Pancreas (tissue), 10 donors: ENCODE results near the gene CMYA5. TPM values are rescaled to one million over a fixed set of nuclear protein-coding genes. Genes with fewer than 3 reads are reported as not detected.

ENCODE experiments used
- ATAC-seq, 4 donors: fragments of 200-7000 bp; cut with Tn5 transposase; one replicate each; pipeline versions ENCODE4 v1.8.0 to v1.9.1; 2020; ENCODE audit warnings: mild to moderate bottlenecking in 4 of 4, moderate library complexity in 4 of 4
- DNase-seq, 6 donors: peaks; one replicate each; pipeline ENCODE4 v3.0.0-alpha.2; 2020
- FAIRE-seq: peaks from 2 replicates; lab custom pipeline; 2012; peaks lifted over from hg19 to GRCh38; lab: Jason Lieb, UNC
- H3K27ac ChIP-seq, 4 donors: fragments of 200-600 bp; sonication (generic); 1 replicate in 3 of 4; 2 replicates in 1 of 4; pipeline versions ENCODE4 v1.5.0 to v1.8.0; 2020
- H3K27me3 ChIP-seq, 4 donors: fragments of 200-600 bp; one replicate each; pipeline ENCODE4 v1.8.0; 2021
- H3K36me3 ChIP-seq, 3 donors: fragments of 200-600 bp; sonication (generic) in 1 of 3; one replicate each; pipeline versions ENCODE4 v1.5.0 to v1.8.0; 2020 to 2021
- H3K4me1 ChIP-seq, 3 donors: fragments of 200-600 bp; one replicate each; pipeline ENCODE4 v1.8.0; 2021
- H3K4me3 ChIP-seq, 4 donors: fragments of 200-600 bp; sonication (generic) in 2 of 4; one replicate each; pipeline versions ENCODE4 v1.5.0 to v1.8.0; 2020 to 2021
- H3K9me3 ChIP-seq, 4 donors: fragments of 200-600 bp; one replicate each; pipeline ENCODE4 v1.8.0; 2021
- WGBS, 2 donors: extraction: QIAGEN DNeasy Blood & Tissue Kit; methylation state at CpG; one replicate each; pipeline ENCODE4 v1.1.7; 2013; 5-methylcytosine and 5-hydroxymethylcytosine counted together
- intact Hi-C, 3 donors: fragments of 100-400 bp; cut with DNase I; formaldehyde crosslinking; loops; one replicate each; pipeline versions ENCODE4 v1.11.1 to v1.14.2; 2022
- polyA plus RNA-seq, 2 donors: library from polyadenylated mRNA; stranded (reverse); fragments of 200-250 nt; gene quantifications; one replicate each; pipeline ENCODE4 v1.2.3, GENCODE V29; 2013
- total RNA-seq, 6 donors: library from RNA; stranded (reverse); fragmentation: NEBNext Ultra II Directional in 4 of 6; extraction: Animal tissue kit (Norgen Biotek cat#: 25700) in 4 of 6; gene quantifications; one replicate each; pipeline versions ENCODE4 v1.2.1 to v1.2.4, GENCODE V29; 2021 to 2023
- TF ChIP-seq, protein P1 (sequence below), 4 donors: fragments of 200-600 bp; sonication (generic) in 3 of 4; IDR thresholded peaks; one replicate each; pipeline versions ENCODE4 v1.5.0 to v1.8.0; 2021; ENCODE audit warnings: antibody characterized with exemption in 4 of 4
- donor health status: healthy with polysubstance abuse.
- donor health status: DM: no; HTN: no; CAD: no; lungs with moderate emphysema.
- donor health status: DM: no; HTN: no; CAD: no.
- donor health status: control.
- donor health status: control.
- donor health status: Bipolar disorder and iron deficiency.
- donor health status: DM: yes; HTN: yes; CAD: no.
- donor health status: DM: no; HTN: no; CAD: no.
- donor health status: DM: no; HTN: no; CAD: no.
- donor health status: DM: yes; HTN: yes; CAD: no.

CMYA5 gene
- total and polyA plus RNA-seq, 8 donors = 0.09 to 0.84 (median 0.39) TPM

GRCh38 chr5:79793722-79794121 lies 104.1 kb downstream of the CMYA5 start:
- ATAC-seq (no peak), FAIRE-seq (no peak), DNase-seq (no peak)
- intact Hi-C loops = no loop called here
- Histone ChIP-seq H3K27ac (no peak overlapping the region), H3K9me3 (no peaks in the 10 kb centered on the region), H3K4me3 (no peak overlapping the region), H3K27me3 (no peaks in the 10 kb centered on the region), H3K4me1 (no peaks in the 10 kb centered on the region), H3K36me3 (no peaks in the 10 kb centered on the region)
- TF ChIP-seq, protein P1, sequence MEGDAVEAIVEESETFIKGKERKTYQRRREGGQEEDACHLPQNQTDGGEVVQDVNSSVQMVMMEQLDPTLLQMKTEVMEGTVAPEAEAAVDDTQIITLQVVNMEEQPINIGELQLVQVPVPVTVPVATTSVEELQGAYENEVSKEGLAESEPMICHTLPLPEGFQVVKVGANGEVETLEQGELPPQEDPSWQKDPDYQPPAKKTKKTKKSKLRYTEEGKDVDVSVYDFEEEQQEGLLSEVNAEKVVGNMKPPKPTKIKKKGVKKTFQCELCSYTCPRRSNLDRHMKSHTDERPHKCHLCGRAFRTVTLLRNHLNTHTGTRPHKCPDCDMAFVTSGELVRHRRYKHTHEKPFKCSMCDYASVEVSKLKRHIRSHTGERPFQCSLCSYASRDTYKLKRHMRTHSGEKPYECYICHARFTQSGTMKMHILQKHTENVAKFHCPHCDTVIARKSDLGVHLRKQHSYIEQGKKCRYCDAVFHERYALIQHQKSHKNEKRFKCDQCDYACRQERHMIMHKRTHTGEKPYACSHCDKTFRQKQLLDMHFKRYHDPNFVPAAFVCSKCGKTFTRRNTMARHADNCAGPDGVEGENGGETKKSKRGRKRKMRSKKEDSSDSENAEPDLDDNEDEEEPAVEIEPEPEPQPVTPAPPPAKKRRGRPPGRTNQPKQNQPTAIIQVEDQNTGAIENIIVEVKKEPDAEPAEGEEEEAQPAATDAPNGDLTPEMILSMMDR (IDR thresholded peaks at IDR 0.05) = no peak

GRCh38 chr5:79794347-79794746 lies 104.7 kb downstream of the CMYA5 start:
- intact Hi-C loops = no loop called here
- WGBS, 2 donors = 88 to 89% methylated on average over 3 of the region's 3 CpGs
- no peaks in the 10 kb centered on the region for H3K4me1 ChIP-seq
- no peak overlapping the region for H3K4me3 ChIP-seq
- DNase-seq (no peak), FAIRE-seq (no peak), ATAC-seq (no peak)
- H3K9me3 ChIP-seq = no peaks in the 10 kb centered on the region
- H3K27me3 ChIP-seq = no peaks in the 10 kb centered on the region
- H3K36me3 ChIP-seq = no peaks in the 10 kb centered on the region
- no peak overlapping the region for H3K27ac ChIP-seq
- TF ChIP-seq, protein P1 (IDR thresholded peaks at IDR 0.05) = no peak

GRCh38 chr5:79795764-79796398 lies 106.2 kb downstream of the CMYA5 start:
- DNase-seq = peak in 3 of 6 donors; percentile 17 to 41 (median 17)
- Histone ChIP-seq H3K9me3 (no peaks in the 10 kb centered on the region), H3K27ac (no peak overlapping the region), H3K36me3 (no peaks in the 10 kb centered on the region), H3K4me1 (no peaks in the 10 kb centered on the region), H3K4me3 (no peak overlapping the region), H3K27me3 (no peaks in the 10 kb centered on the region)
- WGBS, 2 donors = 67 to 71% methylated on average over 8 of the region's 8 CpGs
- intact Hi-C loops = no loop called here
- no peak for ATAC-seq
- no peak for FAIRE-seq
- TF ChIP-seq, protein P1 (IDR thresholded peaks at IDR 0.05) = no peak

GRCh38 chr5:79798893-79799590 lies 109.4 kb downstream of the CMYA5 start:
- Histone ChIP-seq H3K9me3 (no peaks in the 10 kb centered on the region), H3K4me1 (no peaks in the 10 kb centered on the region), H3K36me3 (no peaks in the 10 kb centered on the region), H3K27ac (no peak overlapping the region), H3K27me3 (no peaks in the 10 kb centered on the region), H3K4me3 (no peak overlapping the region)
- ATAC-seq (no peak), DNase-seq (no peak), FAIRE-seq (no peak)
- 93 to 96% methylated on average over 7 of the region's 7 CpGs for WGBS, 2 donors
- TF ChIP-seq, protein P1 (IDR thresholded peaks at IDR 0.05) = no peak
- intact Hi-C loops = no loop called here
